Fibroblast of skin of back (primary cell): ENCODE measurements around the gene OR11A1.
A peak's percentile ranks its signal among the peaks of the same experiment; 100 is the strongest.
"Not testable (repeated sequence)": the region's sequence is repeated elsewhere in the genome, so short reads cannot be mapped to it uniquely, and the experiment has no call there.

Experiments used
- DNase-seq: peaks from one replicate; pipeline ENCODE4 v3.0.0-alpha.2; 2013

OR11A1 gene

GRCh38 chr6:29478740-29479139 lies 21.9 kb upstream of the OR11A1 start:
- DNase-seq: no peak

DNA sequence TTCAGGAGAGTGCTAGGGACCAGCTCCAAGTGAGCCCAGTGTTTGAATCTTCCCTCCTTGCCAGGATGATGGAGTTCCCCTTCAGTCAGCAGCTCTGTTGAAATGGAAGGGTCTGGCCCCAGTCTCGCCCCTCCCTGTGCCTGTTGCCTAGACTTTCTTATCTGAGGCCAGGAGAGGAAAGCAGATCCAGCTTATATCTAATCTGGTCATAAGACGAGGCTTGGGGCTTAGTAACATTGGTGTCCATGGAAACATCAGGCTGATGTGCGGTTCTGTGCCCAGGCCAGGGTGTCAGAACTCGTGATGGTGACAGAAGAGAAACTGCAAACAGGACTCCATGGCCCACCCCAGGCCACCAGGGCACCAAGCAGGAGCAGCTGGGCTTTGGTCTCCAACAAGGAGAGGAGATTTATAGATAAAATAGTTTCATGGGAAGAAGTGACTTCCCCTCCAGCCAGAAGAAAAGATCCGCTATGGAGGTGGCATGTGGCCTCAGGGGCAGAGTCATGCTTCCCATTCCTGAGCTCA lies 21.1 kb upstream of the OR11A1 start:
- no peak for DNase-seq

GRCh38 chr6:29474996-29475395 lies 18.1 kb upstream of the OR11A1 start:
- no peak for DNase-seq

DNA sequence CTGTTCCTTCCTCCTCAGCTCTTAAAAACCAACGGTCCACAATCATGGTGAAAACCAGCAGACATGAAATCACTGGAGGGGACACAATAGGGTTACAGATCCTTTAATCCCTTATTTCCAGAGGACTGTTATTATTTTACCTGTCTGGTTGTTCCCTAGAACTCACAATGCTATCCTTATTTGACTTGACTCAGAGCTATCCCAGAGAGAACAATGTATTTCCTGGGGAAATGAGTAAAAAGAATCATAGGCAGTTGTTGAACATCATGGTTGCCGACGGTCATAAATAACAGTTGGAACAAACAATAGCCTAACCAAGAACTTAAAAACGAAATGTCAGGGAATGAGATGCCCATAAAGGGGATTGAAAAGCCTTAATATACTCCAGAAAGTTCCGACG lies 9.4 kb upstream of the OR11A1 start:
- no peak for DNase-seq

- DNase-seq: no peak
These were observed 8.9 kb upstream of the OR11A1 start for GRCh38 chr6:29465801-29466200.

GRCh38 chr6:29465279-29465678 lies 8.4 kb upstream of the OR11A1 start:
- DNase-seq: no peak

DNA sequence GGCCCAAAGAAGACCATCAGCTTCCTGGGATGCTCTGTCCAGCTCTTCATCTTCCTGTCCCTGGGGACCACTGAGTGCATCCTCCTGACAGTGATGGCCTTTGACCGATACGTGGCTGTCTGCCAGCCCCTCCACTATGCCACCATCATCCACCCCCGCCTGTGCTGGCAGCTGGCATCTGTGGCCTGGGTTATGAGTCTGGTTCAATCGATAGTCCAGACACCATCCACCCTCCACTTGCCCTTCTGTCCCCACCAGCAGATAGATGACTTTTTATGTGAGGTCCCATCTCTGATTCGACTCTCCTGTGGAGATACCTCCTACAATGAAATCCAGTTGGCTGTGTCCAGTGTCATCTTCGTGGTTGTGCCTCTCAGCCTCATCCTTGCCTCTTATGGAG lies 5.2 kb upstream of the OR11A1 start:
- no peak for DNase-seq

GRCh38 chr6:29461021-29461814 lies 4.3 kb upstream of the OR11A1 start:
- DNase-seq: no peak

DNA sequence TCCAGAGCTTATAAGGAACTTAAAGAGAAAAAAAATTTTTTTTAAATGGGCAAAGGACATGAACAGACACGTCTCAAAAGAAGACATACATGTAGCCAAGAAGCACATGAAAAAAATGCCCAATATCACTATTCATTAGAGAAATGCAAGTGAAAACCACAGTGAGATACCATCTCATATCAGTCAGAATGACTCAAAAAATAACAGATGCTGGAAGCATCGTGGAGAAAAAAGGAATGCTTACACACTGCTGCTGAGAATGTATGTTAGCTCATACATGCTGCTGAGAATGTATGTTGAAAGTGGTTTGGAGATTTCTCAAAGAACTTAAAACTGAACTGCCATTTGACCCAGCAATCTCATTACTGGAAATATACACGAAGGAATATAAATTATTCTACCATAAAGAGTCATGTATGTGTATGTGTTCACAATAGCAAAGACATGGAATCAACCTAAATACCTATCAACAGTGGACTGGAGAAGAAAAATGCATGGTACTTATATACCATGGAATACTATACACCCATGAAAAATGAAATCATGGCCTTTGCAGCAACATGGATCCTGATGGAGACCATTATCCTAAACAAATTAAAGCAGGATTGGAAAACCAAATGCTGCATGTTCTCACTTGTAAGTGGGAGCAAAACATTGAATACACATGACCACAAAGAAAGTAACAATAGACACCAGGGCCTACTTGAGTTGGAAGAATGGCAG lies 5.2 kb downstream of the OR11A1 start:
- peak; percentile 47 for DNase-seq

- peak; percentile 44 for DNase-seq
These were observed 9.2 kb downstream of the OR11A1 start for GRCh38 chr6:29447670-29448069.

DNA sequence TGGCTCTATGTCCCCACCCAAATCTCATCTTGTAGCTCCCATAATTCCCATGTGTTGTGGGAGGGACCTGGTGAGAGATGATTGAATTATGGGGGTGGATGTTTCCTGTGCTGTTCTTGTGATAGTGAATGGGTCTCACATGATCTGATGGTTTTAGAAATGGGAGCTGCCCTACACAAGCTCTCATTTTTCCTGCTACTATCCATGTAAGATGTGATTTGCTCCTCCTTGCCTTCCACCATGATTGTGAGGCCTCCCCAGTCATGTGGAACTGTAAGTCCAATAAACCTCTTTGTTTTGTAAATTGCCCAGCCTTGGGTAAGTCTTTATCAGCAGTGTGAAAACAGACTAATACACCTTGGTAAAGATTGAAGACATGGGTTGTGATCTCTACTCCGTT lies 12.8 kb downstream of the OR11A1 start:
- DNase-seq: not testable (repeated sequence)

DNA sequence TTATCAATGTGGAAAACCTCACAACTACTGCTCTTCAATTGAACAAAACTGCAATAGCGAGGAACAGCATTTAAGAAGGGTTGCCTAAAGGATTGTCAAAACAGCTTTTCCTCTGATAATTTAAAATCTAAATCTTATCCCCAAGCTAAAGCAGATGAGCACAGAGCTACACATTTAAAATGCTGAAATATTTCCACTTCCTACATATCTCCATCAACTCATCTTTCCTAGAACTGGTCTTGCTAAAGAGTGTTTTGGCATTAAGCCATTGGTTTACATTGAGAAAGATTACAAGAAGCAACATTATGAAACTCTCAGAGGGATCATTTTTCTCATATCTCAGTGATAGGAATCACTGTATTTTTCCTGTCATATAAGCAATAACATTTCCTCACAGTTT lies 14.2 kb downstream of the OR11A1 start:
- DNase-seq: no peak

DNA sequence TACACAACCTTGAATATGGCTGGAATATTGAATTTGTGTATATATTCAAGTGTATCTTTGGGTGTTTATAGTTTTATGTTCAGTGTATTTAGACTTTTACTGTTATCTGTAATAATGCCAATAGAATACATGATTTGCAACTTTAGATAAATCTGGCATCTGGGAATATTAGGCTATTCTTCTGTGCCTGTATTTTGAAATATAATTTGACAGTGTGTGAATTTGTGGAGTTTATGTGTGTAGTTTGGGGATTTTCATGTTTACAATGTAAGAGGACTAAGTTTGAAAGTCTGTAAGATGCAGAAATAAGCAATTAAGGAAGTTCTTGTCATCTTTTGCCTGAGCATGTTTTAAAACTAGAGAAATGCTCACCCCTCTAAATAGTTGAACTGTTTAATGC lies 17.9 kb downstream of the OR11A1 start, which contains the start of gene OR10C1:
OR10C1 (plus strand) TSS at position 301 of the 400 bp plus-strand sequence. CDS start 710 bp downstream, outside the sequence.
- DNase-seq: no peak

DNA sequence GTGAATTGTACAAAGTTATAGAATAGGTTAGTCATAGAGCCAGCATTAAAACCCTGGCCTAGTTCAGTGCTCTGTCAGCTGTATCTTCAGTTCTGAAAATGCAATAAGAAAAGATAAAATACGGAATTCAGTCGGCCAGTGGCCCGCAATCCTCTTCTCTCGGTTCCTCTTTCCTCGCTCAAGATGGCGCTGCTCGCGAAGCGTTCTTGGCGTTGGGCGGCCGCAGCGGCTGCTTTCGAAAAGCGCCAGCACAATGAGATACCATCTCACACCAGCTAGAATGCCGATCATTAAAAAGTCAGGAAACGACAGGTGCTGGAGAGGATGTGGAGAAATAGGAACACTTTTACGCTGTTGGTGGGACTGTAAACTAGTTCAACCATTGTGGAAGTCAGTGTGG lies 20.1 kb downstream of the OR11A1 start:
- DNase-seq: not testable (repeated sequence)

- DNase-seq: no peak
These were observed 30.2 kb downstream of the OR11A1 start for GRCh38 chr6:29426654-29427053.

DNA sequence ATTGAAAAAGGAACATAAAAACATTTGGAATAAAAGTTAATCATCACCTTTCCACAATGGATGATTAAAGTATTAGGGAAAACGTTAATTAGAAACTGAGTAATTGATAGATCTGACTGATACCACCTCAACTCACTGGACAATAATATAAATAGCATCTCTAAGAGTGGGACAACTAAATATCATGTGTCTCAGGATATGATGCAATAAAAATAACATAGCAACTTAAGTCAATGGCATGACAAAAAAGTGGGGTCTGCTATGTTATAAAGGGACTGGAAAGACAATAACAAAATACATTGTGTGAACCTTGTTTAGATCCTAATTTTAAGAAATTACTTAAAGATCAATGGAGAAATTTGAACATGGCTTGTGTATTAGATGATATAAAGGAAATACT lies 31.8 kb downstream of the OR11A1 start:
- DNase-seq: no peak

DNA sequence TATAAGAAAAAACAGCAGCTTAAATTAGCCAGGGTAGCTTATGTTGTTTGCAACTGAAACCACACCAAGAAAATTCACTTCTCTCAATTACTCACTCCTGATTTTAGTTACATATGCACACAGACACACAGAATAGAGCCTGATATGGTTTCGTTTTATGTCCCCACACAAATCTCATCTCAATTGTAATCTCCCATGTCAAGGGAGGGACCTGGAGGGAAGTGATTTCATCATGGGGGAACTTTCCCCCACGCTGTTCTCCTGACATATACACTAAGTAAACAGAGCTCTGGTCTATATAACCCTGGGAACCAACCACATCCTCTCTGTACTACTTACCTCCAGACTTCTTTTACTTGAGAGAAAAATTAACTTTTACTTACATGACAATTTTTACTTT lies 32.3 kb downstream of the OR11A1 start:
- DNase-seq: no peak

GRCh38 chr6:29424168-29424567 lies 32.7 kb downstream of the OR11A1 start:
- no peak for DNase-seq

DNA sequence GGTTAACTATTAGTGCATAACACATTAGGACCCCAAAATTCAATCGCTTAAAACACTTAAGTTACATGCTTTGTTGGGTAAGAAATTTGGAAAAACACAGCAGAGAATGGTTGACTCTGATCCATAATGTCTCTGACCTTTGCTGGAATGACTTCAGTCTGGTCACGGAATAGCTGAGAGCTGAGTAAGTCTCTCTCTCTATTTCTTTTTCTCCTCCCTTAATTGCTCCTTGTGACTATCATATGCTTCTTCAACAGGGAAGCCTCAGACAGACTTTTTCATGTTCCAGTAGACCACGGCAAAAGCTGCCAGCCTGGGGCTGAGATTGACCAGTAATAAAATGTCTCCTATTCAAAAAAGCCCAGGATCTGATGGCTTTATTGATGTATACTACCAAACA lies 37.4 kb downstream of the OR11A1 start:
- DNase-seq: no peak

DNA sequence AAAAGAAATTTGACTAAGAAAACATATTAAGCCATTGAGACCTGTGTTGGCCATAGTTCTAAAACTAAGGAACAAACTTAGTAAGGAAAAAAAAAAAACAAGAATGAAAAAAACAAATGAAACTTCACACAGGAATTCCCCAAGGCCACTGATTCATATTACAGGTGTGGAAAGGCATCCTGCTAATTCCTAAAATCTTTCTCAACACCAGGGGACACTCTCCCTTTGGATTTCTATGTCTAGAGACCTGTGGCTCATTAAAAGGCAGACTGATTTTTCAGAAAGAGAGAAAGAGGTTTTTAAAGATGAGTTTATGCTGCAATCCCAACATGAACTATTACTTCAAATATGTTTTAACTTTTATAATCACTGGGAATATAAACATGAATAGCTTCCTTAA lies 42.3 kb downstream of the OR11A1 start, which contains the start of gene OR12D1:
OR12D1 (plus strand) TSS at position 341 of the 400 bp plus-strand sequence.
- no peak for DNase-seq

- no peak for DNase-seq
These were observed 53.1 kb downstream of the OR11A1 start for GRCh38 chr6:29403801-29404200.

GRCh38 chr6:29399525-29399924 lies 57.3 kb downstream of the OR11A1 start:
- DNase-seq: no peak

DNA sequence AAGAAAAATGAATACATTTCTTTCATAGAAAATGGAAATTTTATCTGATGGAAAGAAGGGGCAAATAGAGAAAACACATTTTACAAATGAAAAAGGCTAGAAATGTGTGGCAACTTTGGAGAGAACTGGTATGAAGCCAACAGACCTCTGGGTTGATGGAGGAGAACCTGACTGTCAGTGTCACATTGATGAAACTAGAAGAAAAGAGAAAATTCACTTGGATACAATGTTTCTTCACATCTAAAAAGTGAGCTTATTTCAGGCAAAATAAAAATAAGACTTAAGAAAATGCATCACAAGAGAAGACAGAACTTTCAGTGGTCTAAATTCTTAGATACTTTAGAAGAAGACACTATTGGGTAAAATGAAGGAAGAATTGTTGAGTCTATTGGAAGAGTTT lies 61.5 kb downstream of the OR11A1 start, which contains the start of gene OR12D2:
OR12D2 (plus strand) TSS at position 301 of the 400 bp plus-strand sequence. CDS start 1,069 bp downstream, outside the sequence.
- DNase-seq: no peak

DNA sequence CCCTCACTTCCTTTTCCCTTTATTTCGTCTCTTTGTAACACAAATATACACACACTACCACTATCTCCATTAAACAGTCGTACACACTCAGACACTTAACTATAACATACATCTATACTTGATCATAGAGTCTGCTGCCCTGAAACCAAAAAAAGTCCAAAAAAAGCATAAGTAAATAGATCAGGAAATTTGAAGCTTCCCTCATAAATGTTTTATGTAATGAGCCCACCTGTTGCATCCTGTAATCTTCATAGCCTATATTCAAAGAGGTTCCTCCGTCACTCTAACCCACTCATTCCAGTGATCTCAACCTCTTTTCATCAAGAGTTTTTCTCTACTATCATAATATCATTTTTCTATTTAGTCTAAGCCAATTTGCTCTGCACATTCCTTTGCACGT lies 68.3 kb downstream of the OR11A1 start:
- no peak for DNase-seq
